ENCODE results near the gene NEK7. TPM values are rescaled to one million over a fixed set of nuclear protein-coding genes. Genes with fewer than 3 reads are reported as not detected.

Gene NEK7
- polyA plus RNA-seq, 1 donor (not counting 4 experiments of a cell fraction or from before 2014, with no cell fraction given), result 56.8 TPM

- DNase-seq (ENCODE audit: low read depth, low spot score) (no peak), FAIRE-seq (no peak)
- no peaks in the 10 kb centered on the region for H3K36me3 ChIP-seq (ENCODE audit: control insufficient read depth in 2 of 2, extremely low read depth in 1 of 2, insufficient read depth in 2 of 2, low read length in 2 of 2)
- peaks cover 5% of the 10 kb centered on the region for H3K9me1 ChIP-seq (ENCODE audit: control insufficient read depth, extremely low read depth, insufficient read depth, low read length)
- H3K4me1 ChIP-seq (ENCODE audit: control insufficient read depth, extremely low read depth, insufficient read depth, low read length), result peaks cover 13% of the 10 kb centered on the region
- H2AFZ ChIP-seq (ENCODE audit: control insufficient read depth, low read length), result no peak overlapping the region
- H3K27ac ChIP-seq (ENCODE audit: control insufficient read depth, insufficient read depth, low read length), result no peak overlapping the region
- H3K9ac ChIP-seq (ENCODE audit: control insufficient read depth, extremely low read depth, insufficient read depth, low read length), result no peak overlapping the region
- H3K9me3 ChIP-seq (ENCODE audit: control insufficient read depth, low read depth, low read length), result no peaks in the 10 kb centered on the region
- no peak overlapping the region for H3K4me3 ChIP-seq (ENCODE audit: control insufficient read depth in 2 of 3, extremely low read depth in 1 of 3, insufficient read depth in 2 of 3, low read depth in 1 of 3, low read length in 3 of 3)
- H3K27me3 ChIP-seq (ENCODE audit: control insufficient read depth, extremely low read depth, insufficient read depth, low read length), result no peaks in the 10 kb centered on the region
- H3K79me2 ChIP-seq (ENCODE audit: control insufficient read depth, insufficient read depth, low read length), result peaks cover 85% of the 10 kb centered on the region
- dilution Hi-C loops (cut with MboI; ENCODE audit: extremely low pct_ligation_motif_present, low sequenced_read_pairs), result no loop called here
- no peaks in the 10 kb centered on the region for H4K20me1 ChIP-seq (ENCODE audit: control insufficient read depth, extremely low read depth, insufficient read depth, low read length)
- no peak overlapping the region for H3K4me2 ChIP-seq (ENCODE audit: control insufficient read depth, extremely low read depth, insufficient read depth, low read depth, low read length)
- no peak for TF ChIP-seq CTCF (optimal IDR thresholded peaks at IDR 0.05 in 1 of 3, IDR thresholded peaks at IDR 0.05 in 1 of 3, conservative IDR thresholded peaks at IDR 0.05 in 1 of 3; ENCODE audit: extremely low read depth in 1 of 3, insufficient read depth in 2 of 3, low read length in 3 of 3)
- no peak for TF ChIP-seq EZH2 (IDR thresholded peaks at IDR 0.05; ENCODE audit: low read length)
These were observed 28.3 kb downstream of the NEK7 start for GRCh38 chr1:198185146-198185545.

GRCh38 chr1:198185759-198186158 is 29.0 kb downstream of the NEK7 start:
- TF ChIP-seq CTCF (optimal IDR thresholded peaks at IDR 0.05 in 1 of 3, IDR thresholded peaks at IDR 0.05 in 1 of 3, conservative IDR thresholded peaks at IDR 0.05 in 1 of 3; ENCODE audit: extremely low read depth in 1 of 3, insufficient read depth in 2 of 3, low read length in 3 of 3), result no peak
- TF ChIP-seq EZH2 (IDR thresholded peaks at IDR 0.05; ENCODE audit: low read length), result no peak
- Histone ChIP-seq H3K4me1 (ENCODE audit: control insufficient read depth, extremely low read depth, insufficient read depth, low read length) (peaks cover 13% of the 10 kb centered on the region), H3K79me2 (ENCODE audit: control insufficient read depth, insufficient read depth, low read length) (peaks cover 80% of the 10 kb centered on the region), H3K9ac (ENCODE audit: control insufficient read depth, extremely low read depth, insufficient read depth, low read length) (no peak overlapping the region), H3K4me2 (ENCODE audit: control insufficient read depth, extremely low read depth, insufficient read depth, low read depth, low read length) (no peak overlapping the region), H3K4me3 (ENCODE audit: control insufficient read depth in 2 of 3, extremely low read depth in 1 of 3, insufficient read depth in 2 of 3, low read depth in 1 of 3, low read length in 3 of 3) (no peak overlapping the region), H4K20me1 (ENCODE audit: control insufficient read depth, extremely low read depth, insufficient read depth, low read length) (no peaks in the 10 kb centered on the region), H3K27me3 (ENCODE audit: control insufficient read depth, extremely low read depth, insufficient read depth, low read length) (no peaks in the 10 kb centered on the region), H3K27ac (ENCODE audit: control insufficient read depth, insufficient read depth, low read length) (no peak overlapping the region), H2AFZ (ENCODE audit: control insufficient read depth, low read length) (no peak overlapping the region), H3K36me3 (ENCODE audit: control insufficient read depth in 2 of 2, extremely low read depth in 1 of 2, insufficient read depth in 2 of 2, low read length in 2 of 2) (no peaks in the 10 kb centered on the region), H3K9me1 (ENCODE audit: control insufficient read depth, extremely low read depth, insufficient read depth, low read length) (peaks cover 5% of the 10 kb centered on the region), H3K9me3 (ENCODE audit: control insufficient read depth, low read depth, low read length) (no peaks in the 10 kb centered on the region)
- no peak for DNase-seq (ENCODE audit: low read depth, low spot score)
- FAIRE-seq, result no peak
- dilution Hi-C loops (cut with MboI; ENCODE audit: extremely low pct_ligation_motif_present, low sequenced_read_pairs), result no loop called here

Measured in keratinocyte (primary cell).